Chondrocyte (in vitro differentiated cells): ENCODE measurements around the gene PSMB11. TPM values are rescaled to one million over a fixed set of nuclear protein-coding genes. Genes with fewer than 3 reads are reported as not detected.

Experiments
- DNase-seq: peaks from one replicate; pipeline ENCODE4 v3.0.0; 2021; ENCODE audit warnings: mixed read lengths, low spot score
- H3K27ac Mint-ChIP-seq: one replicate; pipeline ENCODE4 v1.8.0; 2021; ENCODE audit warnings: mild to moderate bottlenecking, moderate library complexity, mixed read lengths; ENCODE audit not compliant: unreplicated experiment
- H3K27me3 Mint-ChIP-seq: 2 replicates; pipeline ENCODE4 v1.8.0; 2021; ENCODE audit warnings: low read depth, mixed read lengths
- H3K36me3 Mint-ChIP-seq: 2 replicates; pipeline ENCODE4 v1.8.0; 2021; ENCODE audit warnings: low read depth, mixed read lengths
- H3K4me1 Mint-ChIP-seq: 2 replicates; pipeline ENCODE4 v1.8.0; 2021; ENCODE audit warnings: low read depth, mild to moderate bottlenecking, mixed read lengths
- H3K4me3 Mint-ChIP-seq: one replicate; pipeline ENCODE4 v1.8.0; 2021; ENCODE audit warnings: mild to moderate bottlenecking, moderate library complexity, mixed read lengths; ENCODE audit not compliant: unreplicated experiment
- H3K9me3 Mint-ChIP-seq: 2 replicates; pipeline ENCODE4 v1.8.0; 2021; ENCODE audit warnings: low read depth, mixed read lengths
- total RNA-seq: library from RNA; stranded (reverse); gene quantifications from 3 replicates; pipeline ENCODE4 v1.2.1, GENCODE V29; 2021
- TF ChIP-seq, protein P1 (sequence below): fragments of 200-600 bp; sonication (generic); IDR thresholded peaks from 2 replicates; pipeline ENCODE4 v1.5.0; 2021; ENCODE audit warnings: antibody characterized with exemption, mild to moderate bottlenecking, moderate library complexity

The PSMB11 gene
- total RNA-seq, 1 donor from 2014 or later, result not detected

DNA sequence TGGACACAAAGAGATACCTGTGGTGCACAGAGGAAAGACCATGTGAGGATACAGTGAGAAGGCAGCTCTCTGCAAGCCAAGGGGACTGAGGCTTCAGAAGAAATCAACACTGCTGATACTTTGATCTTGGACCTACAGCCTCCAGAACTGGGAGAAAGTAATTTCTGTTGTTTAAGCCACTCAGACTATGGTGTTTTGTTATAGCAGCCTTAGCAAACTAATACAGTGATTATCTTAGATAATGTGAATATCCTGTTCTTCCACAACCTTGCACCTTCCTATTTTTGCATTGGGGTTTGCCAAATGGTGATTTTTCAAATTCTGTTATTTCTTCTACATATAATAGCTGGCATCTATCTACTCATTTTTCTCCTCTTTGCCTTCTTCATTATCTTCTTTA is 23.9 kb upstream of the PSMB11 start:
- Mint-ChIP-seq H3K36me3 (peaks cover 2% of the 10 kb centered on the region), H3K4me1 (no peaks in the 10 kb centered on the region), H3K4me3 (no peak overlapping the region), H3K9me3 (no peaks in the 10 kb centered on the region), H3K27me3 (no peaks in the 10 kb centered on the region), H3K27ac (no peak overlapping the region)
- TF ChIP-seq, protein P1, sequence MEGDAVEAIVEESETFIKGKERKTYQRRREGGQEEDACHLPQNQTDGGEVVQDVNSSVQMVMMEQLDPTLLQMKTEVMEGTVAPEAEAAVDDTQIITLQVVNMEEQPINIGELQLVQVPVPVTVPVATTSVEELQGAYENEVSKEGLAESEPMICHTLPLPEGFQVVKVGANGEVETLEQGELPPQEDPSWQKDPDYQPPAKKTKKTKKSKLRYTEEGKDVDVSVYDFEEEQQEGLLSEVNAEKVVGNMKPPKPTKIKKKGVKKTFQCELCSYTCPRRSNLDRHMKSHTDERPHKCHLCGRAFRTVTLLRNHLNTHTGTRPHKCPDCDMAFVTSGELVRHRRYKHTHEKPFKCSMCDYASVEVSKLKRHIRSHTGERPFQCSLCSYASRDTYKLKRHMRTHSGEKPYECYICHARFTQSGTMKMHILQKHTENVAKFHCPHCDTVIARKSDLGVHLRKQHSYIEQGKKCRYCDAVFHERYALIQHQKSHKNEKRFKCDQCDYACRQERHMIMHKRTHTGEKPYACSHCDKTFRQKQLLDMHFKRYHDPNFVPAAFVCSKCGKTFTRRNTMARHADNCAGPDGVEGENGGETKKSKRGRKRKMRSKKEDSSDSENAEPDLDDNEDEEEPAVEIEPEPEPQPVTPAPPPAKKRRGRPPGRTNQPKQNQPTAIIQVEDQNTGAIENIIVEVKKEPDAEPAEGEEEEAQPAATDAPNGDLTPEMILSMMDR, result no peak
- no peak for DNase-seq

- peaks cover 11% of the 10 kb centered on the region for H3K36me3 Mint-ChIP-seq
- DNase-seq, result no peak
- H3K27me3 Mint-ChIP-seq, result no peaks in the 10 kb centered on the region
- peaks cover 9% of the 10 kb centered on the region for H3K4me1 Mint-ChIP-seq
- no peaks in the 10 kb centered on the region for H3K9me3 Mint-ChIP-seq
- no peak overlapping the region for H3K27ac Mint-ChIP-seq
- H3K4me3 Mint-ChIP-seq, result no peak overlapping the region
- TF ChIP-seq, protein P1, result no peak
Measured at GRCh38 chr14:23020143-23021128, 21.6 kb upstream of the PSMB11 start.

DNA sequence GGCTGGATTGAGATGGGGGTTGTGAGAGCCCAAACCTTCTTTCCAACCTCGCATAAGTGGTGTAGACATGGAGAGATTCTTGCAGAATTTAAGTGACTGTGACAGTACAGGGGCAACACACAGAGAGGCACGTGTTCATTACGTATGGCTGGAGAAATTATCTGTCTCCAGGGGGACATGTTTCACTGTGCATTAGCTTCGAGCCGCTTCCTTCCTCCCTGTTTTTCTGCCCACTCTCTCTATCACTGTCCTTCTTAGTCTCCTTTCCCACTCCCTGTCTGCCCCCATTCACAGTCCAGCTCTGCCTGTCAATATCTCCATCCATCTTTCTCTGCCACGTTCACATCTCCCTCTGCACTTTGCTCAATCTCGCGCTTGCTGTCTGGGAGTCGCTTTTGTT is 20.6 kb upstream of the PSMB11 start:
- H3K27ac Mint-ChIP-seq, result no peak overlapping the region
- no peak overlapping the region for H3K4me3 Mint-ChIP-seq
- peaks cover 16% of the 10 kb centered on the region for H3K4me1 Mint-ChIP-seq
- no peak for DNase-seq
- H3K36me3 Mint-ChIP-seq, result peaks cover 17% of the 10 kb centered on the region
- no peaks in the 10 kb centered on the region for H3K9me3 Mint-ChIP-seq
- TF ChIP-seq, protein P1, result no peak
- H3K27me3 Mint-ChIP-seq, result no peaks in the 10 kb centered on the region

DNA sequence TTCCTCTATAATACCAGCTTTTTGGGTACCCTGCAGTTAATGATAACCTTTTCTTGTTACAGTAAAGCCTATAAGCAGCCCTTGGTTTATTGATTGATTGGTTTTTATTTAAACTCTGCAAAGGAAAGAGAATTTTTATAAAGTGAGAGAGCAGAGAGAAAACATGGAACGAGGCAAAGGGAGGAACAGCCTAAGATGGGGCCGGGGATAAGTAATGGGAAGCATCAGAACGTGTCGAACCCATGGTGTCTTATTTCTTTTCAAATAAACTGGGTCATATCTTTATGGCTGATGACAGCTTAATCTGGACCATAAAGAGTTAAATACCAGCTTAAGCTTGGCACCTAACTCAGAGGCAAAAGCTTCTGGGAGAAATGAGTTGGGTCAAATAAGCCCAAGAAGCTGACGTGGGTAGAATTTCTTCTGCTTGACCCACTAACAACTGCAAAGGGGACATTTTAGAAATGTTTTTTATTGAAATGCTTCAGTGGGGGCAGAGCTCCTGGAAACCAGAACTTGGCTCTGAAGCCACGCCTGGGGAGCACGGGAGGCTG is 20.0 kb upstream of the PSMB11 start:
- Mint-ChIP-seq H3K27me3 (no peaks in the 10 kb centered on the region), H3K4me1 (peaks cover 16% of the 10 kb centered on the region), H3K27ac (no peak overlapping the region), H3K4me3 (no peak overlapping the region), H3K36me3 (peaks cover 17% of the 10 kb centered on the region), H3K9me3 (no peaks in the 10 kb centered on the region)
- TF ChIP-seq, protein P1, result no peak
- DNase-seq, result no peak

DNA sequence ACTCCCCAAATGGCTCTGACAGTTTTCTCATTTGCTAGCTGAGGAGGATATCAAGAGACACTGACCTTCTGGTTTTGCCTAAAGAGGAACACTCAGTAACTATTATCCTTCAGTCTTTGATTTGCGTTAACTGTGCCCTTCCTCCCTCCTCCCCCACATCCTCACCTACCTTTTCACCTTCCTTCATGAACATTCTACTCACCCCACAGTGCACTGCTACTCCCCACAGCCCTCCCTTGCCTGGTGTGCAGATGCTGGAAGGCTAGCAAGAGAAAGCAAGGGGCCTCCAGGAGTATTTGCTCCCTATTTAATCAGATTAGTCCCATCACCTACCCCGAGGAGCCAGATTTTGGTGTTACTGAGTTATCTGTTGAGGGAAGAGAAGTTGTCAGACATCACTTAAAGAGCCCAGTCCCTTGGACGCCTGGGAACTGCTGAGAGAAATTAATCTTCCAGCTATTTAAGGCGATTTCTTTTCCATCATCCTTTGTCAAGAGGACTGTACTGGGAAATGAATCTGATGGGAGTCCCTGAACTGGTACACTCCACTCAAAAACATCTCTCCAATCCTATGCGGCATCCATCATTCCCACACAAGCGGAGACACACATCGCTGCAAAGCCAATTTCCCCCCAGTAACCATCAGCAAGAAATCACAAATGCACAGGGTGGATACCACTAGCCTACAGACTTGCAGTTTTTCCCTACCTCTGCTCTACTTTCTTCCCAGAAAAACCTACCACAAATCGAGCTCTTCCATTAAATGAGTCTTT is 18.8 kb upstream of the PSMB11 start:
- H3K4me3 Mint-ChIP-seq, result no peak overlapping the region
- peaks cover 19% of the 10 kb centered on the region for H3K4me1 Mint-ChIP-seq
- H3K27me3 Mint-ChIP-seq, result no peaks in the 10 kb centered on the region
- H3K9me3 Mint-ChIP-seq, result no peaks in the 10 kb centered on the region
- no peak for DNase-seq
- TF ChIP-seq, protein P1, result no peak
- H3K27ac Mint-ChIP-seq, result no peak overlapping the region
- peaks cover 22% of the 10 kb centered on the region for H3K36me3 Mint-ChIP-seq
